NT2/D1 (cell line): ENCODE data around the gene DNAH17.

Source experiments
- DNase-seq: peaks from one replicate; pipeline ENCODE4 v3.0.0-alpha.2; 2011; ENCODE audit warnings: low read depth, low spot score
- H3K27me3 ChIP-seq: 2 replicates; pipeline ENCODE4 v1.6.0; 2011; ENCODE audit warnings: mild to moderate bottlenecking; ENCODE audit not compliant: insufficient read length, insufficient read depth
- H3K36me3 ChIP-seq: 2 replicates; pipeline ENCODE4 v1.6.1; 2011; ENCODE audit warnings: mild to moderate bottlenecking, low read length, mixed read lengths; ENCODE audit not compliant: insufficient read depth, insufficient read length
- H3K4me1 ChIP-seq: 2 replicates; pipeline ENCODE4 v1.5.1; 2011; ENCODE audit not compliant: insufficient read depth, insufficient read length
- H3K4me3 ChIP-seq: 2 replicates; pipeline ENCODE4 v1.5.1; 2011; ENCODE audit warnings: low read depth; ENCODE audit not compliant: insufficient read length
- H3K9ac ChIP-seq: 2 replicates; pipeline ENCODE4 v1.6.0; 2011; ENCODE audit warnings: low read depth; ENCODE audit not compliant: insufficient read length
- H3K9me3 ChIP-seq: 2 replicates; pipeline ENCODE4 v1.5.1; 2011; ENCODE audit warnings: mild to moderate bottlenecking, low read length; ENCODE audit not compliant: insufficient read depth
- SUZ12 ChIP-seq: IDR thresholded peaks from 2 replicates; pipeline ENCODE4 v1.6.1; 2011; ENCODE audit not compliant: insufficient read length, insufficient read depth; ENCODE audit errors: extremely low read depth
- YY1 ChIP-seq: IDR thresholded peaks from 2 replicates; pipeline ENCODE4 v1.6.1; 2011; ENCODE audit not compliant: insufficient read length, insufficient read depth
- ZNF274 ChIP-seq: IDR thresholded peaks from 2 replicates; pipeline ENCODE4 v1.6.1; 2011; ENCODE audit warnings: mild to moderate bottlenecking, low read depth, low read length

The DNAH17 gene

GRCh38 chr17:78577296-78577695 is at the start of gene DNAH17:
Gene DNAH17, minus strand, starts transcription at chr17:78577396. Its CDS starts 2,339 bp downstream, at chr17:78575057.
- Histone ChIP-seq H3K4me1 (peaks cover 5% of the 10 kb centered on the region), H3K36me3 (no peaks in the 10 kb centered on the region), H3K9me3 (0 out of 2 replicates have a peak, but pooled peaks cover 4% of the 10 kb centered on the region), H3K9ac (no peak within 1 kb of the TSS), H3K27me3 (no peaks in the 10 kb centered on the region), H3K4me3 (no peak within 1 kb of the TSS)
- TF ChIP-seq SUZ12 = no peak
- TF ChIP-seq YY1 = no peak
- TF ChIP-seq ZNF274 = no peak
- DNase-seq = no peak

- Histone ChIP-seq H3K9ac (no peak overlapping the region), H3K36me3 (no peaks in the 10 kb centered on the region), H3K9me3 (peaks cover 4% of the 10 kb centered on the region), H3K4me3 (no peak overlapping the region), H3K27me3 (no peaks in the 10 kb centered on the region), H3K4me1 (peaks cover 3% of the 10 kb centered on the region)
- no peak for DNase-seq
- no peak for TF ChIP-seq SUZ12
- no peak for TF ChIP-seq YY1
These were observed 47.3 kb upstream of the DNAH17 start for GRCh38 chr17:78624324-78625151.

- Histone ChIP-seq H3K4me1 (peaks cover 3% of the 10 kb centered on the region), H3K9me3 (peaks cover 10% of the 10 kb centered on the region), H3K27me3 (no peaks in the 10 kb centered on the region), H3K9ac (no peak overlapping the region), H3K4me3 (no peak overlapping the region), H3K36me3 (no peaks in the 10 kb centered on the region)
- no peak for TF ChIP-seq SUZ12
- TF ChIP-seq YY1 = no peak
- no peak for TF ChIP-seq ZNF274
- no peak for DNase-seq
These were observed 46.3 kb upstream of the DNAH17 start for GRCh38 chr17:78623541-78623940.

GRCh38 chr17:78622491-78623265 is 45.5 kb upstream of the DNAH17 start:
- Histone ChIP-seq H3K36me3 (no peaks in the 10 kb centered on the region), H3K9me3 (peaks cover 10% of the 10 kb centered on the region), H3K4me1 (peaks cover 3% of the 10 kb centered on the region), H3K27me3 (no peaks in the 10 kb centered on the region), H3K4me3 (no peak overlapping the region), H3K9ac (no peak overlapping the region)
- DNase-seq = no peak
- TF ChIP-seq YY1 = no peak
- no peak for TF ChIP-seq ZNF274
- TF ChIP-seq SUZ12 = no peak

GRCh38 chr17:78621720-78622490 is 44.7 kb upstream of the DNAH17 start:
- peaks cover 3% of the 10 kb centered on the region for H3K4me1 ChIP-seq
- no peak for DNase-seq
- H3K36me3 ChIP-seq = no peaks in the 10 kb centered on the region
- H3K27me3 ChIP-seq = no peaks in the 10 kb centered on the region
- TF ChIP-seq YY1 = no peak
- no peak for TF ChIP-seq SUZ12
- no peak for TF ChIP-seq ZNF274
- H3K9ac ChIP-seq = no peak overlapping the region
- no peak overlapping the region for H3K4me3 ChIP-seq
- H3K9me3 ChIP-seq = peaks cover 10% of the 10 kb centered on the region

- H3K9ac ChIP-seq = no peak overlapping the region
- peaks cover 10% of the 10 kb centered on the region for H3K9me3 ChIP-seq
- no peaks in the 10 kb centered on the region for H3K36me3 ChIP-seq
- H3K4me3 ChIP-seq = no peak overlapping the region
- no peaks in the 10 kb centered on the region for H3K27me3 ChIP-seq
- no peak for DNase-seq
- no peaks in the 10 kb centered on the region for H3K4me1 ChIP-seq
- TF ChIP-seq ZNF274 (no peak), YY1 (no peak), SUZ12 (no peak)
These were observed 42.9 kb upstream of the DNAH17 start for GRCh38 chr17:78620099-78620498.

- no peak overlapping the region for H3K4me3 ChIP-seq
- H3K9me3 ChIP-seq = peaks cover 10% of the 10 kb centered on the region
- TF ChIP-seq ZNF274 (no peak), SUZ12 (no peak), YY1 (no peak)
- no peak for DNase-seq
- H3K9ac ChIP-seq = no peak overlapping the region
- no peaks in the 10 kb centered on the region for H3K27me3 ChIP-seq
- no peaks in the 10 kb centered on the region for H3K36me3 ChIP-seq
- H3K4me1 ChIP-seq = no peaks in the 10 kb centered on the region
These were observed 42.1 kb upstream of the DNAH17 start for GRCh38 chr17:78619334-78619733.
